PC-9 (cell line): ENCODE results near the gene PCP2. TPM values are rescaled to one million over a fixed set of nuclear protein-coding genes. Genes with fewer than 3 reads are reported as not detected.

Source experiments
- BruUV-seq: library from RNA; stranded (reverse); fragments of 400-500 nt; replicated peaks from 2 replicates; lab custom pipeline; 2021; lab: Mats Ljungman, UMichigan
- CTCF ChIA-PET: fragments of 300-600 bp; sonication (Branson Sonifier 250); formaldehyde crosslinking; loops from one replicate; lab custom pipeline; 2022; ENCODE audit warnings: antibody characterized with exemption; lab: Charles Lee
- POLR2A ChIA-PET: fragments of 300-600 bp; sonication (Branson Sonifier 250); formaldehyde crosslinking; loops from one replicate; lab custom pipeline; 2022; ENCODE audit warnings: antibody characterized with exemption; ENCODE audit not compliant: unreplicated experiment; lab: Charles Lee
- DNase-seq, 2 experiments: peaks; one replicate each; pipeline versions ENCODE4 v3.0.0 to v3.0.0-alpha.2; 2015 to 2022; ENCODE audit warnings: mixed read lengths in 1 of 2
- H2AFZ ChIP-seq: fragments of 200-600 bp; sonication (generic); 2 replicates; pipeline ENCODE4 v1.8.1; 2017; ENCODE audit warnings: antibody characterized with exemption
- H3F3A ChIP-seq: fragments of 200-600 bp; sonication (generic); 2 replicates; pipeline ENCODE4 v1.8.1; 2017; ENCODE audit warnings: antibody characterized with exemption, mild to moderate bottlenecking, low read depth; ENCODE audit not compliant: insufficient read depth
- H3K27ac ChIP-seq: fragments of 200-600 bp; sonication (generic); 2 replicates; pipeline ENCODE4 v1.6.1; 2016; ENCODE audit warnings: mixed run types
- H3K27me3 ChIP-seq: fragments of 200-600 bp; sonication (generic); 2 replicates; pipeline ENCODE4 v1.6.1; 2016; ENCODE audit warnings: low read depth, mixed run types; ENCODE audit not compliant: insufficient read depth
- H3K36me3 ChIP-seq: fragments of 200-600 bp; sonication (generic); 2 replicates; pipeline ENCODE4 v1.6.1; 2016; ENCODE audit warnings: low read depth, mixed run types
- H3K4me1 ChIP-seq: fragments of 200-600 bp; sonication (generic); replicated peaks from 2 replicates; pipeline ENCODE4 v1.6.1; 2016; ENCODE audit warnings: mixed run types; ENCODE audit not compliant: insufficient read depth
- H3K4me2 ChIP-seq: fragments of 200-600 bp; sonication (generic); 2 replicates; pipeline ENCODE4 v1.6.1; 2017; ENCODE audit warnings: mixed run types
- H3K4me3 ChIP-seq: fragments of 200-600 bp; sonication (generic); 2 replicates; pipeline ENCODE4 v1.6.1; 2016; ENCODE audit warnings: mixed run types
- H3K79me2 ChIP-seq: fragments of 200-600 bp; sonication (generic); 2 replicates; pipeline ENCODE4 v1.6.1; 2017; ENCODE audit warnings: low read depth, mixed run types
- H3K9me2 ChIP-seq: fragments of 200-600 bp; sonication (generic); 2 replicates; pipeline ENCODE4 v1.8.1; 2017; ENCODE audit warnings: mild to moderate bottlenecking; ENCODE audit not compliant: insufficient read depth
- H3K9me3 ChIP-seq: fragments of 200-600 bp; sonication (generic); 2 replicates; pipeline ENCODE4 v1.8.1; 2016; ENCODE audit warnings: low read depth; ENCODE audit not compliant: insufficient read depth
- H4K20me1 ChIP-seq: fragments of 200-600 bp; sonication (generic); 2 replicates; pipeline ENCODE4 v1.8.1; 2017; ENCODE audit not compliant: insufficient read depth
- EZH2 ChIP-seq: fragments of 200-600 bp; sonication (generic); IDR thresholded peaks from 2 replicates; pipeline ENCODE4 v1.8.0; 2017; ENCODE audit warnings: antibody characterized with exemption, low read depth
- intact Hi-C: fragments of 100-400 bp; cut with micrococcal nuclease; formaldehyde crosslinking; loops from one replicate; pipeline ENCODE4 v1.10.0; 2022; ENCODE audit not compliant: unreplicated experiment
- total RNA-seq: library from RNA; stranded (reverse); gene quantifications from 2 replicates; pipeline ENCODE4 v1.2.3, GENCODE V29; 2021
- TF ChIP-seq, protein P1 (sequence below): fragments of 200-600 bp; sonication (generic); conservative IDR thresholded peaks from 2 replicates; pipeline ENCODE4 v1.6.1; 2017; ENCODE audit warnings: mixed run types, antibody characterized with exemption, mild to moderate bottlenecking, moderate library complexity

The PCP2 gene
- total RNA-seq, 1 experiment from 2014 or later: 0.92 TPM

GRCh38 chr19:7670790-7671189, 37.3 kb upstream of the PCP2 start:
- Histone ChIP-seq H3K36me3 (no peaks in the 10 kb centered on the region), H3K9me2 (no peaks in the 10 kb centered on the region), H3K27me3 (peaks cover 76% of the 10 kb centered on the region), H4K20me1 (no peaks in the 10 kb centered on the region), H2AFZ (no peak overlapping the region), H3K79me2 (no peaks in the 10 kb centered on the region), H3K4me2 (no peak overlapping the region), H3K4me1 (peaks cover 8% of the 10 kb centered on the region; the same call in 1 of the 2 replicates), H3K27ac (no peak overlapping the region), H3K9me3 (0 out of 2 replicates have a peak, but pooled peaks cover 3% of the 10 kb centered on the region), H3F3A (no peaks in the 10 kb centered on the region), H3K4me3 (no peak overlapping the region)
- TF ChIP-seq, protein P1, sequence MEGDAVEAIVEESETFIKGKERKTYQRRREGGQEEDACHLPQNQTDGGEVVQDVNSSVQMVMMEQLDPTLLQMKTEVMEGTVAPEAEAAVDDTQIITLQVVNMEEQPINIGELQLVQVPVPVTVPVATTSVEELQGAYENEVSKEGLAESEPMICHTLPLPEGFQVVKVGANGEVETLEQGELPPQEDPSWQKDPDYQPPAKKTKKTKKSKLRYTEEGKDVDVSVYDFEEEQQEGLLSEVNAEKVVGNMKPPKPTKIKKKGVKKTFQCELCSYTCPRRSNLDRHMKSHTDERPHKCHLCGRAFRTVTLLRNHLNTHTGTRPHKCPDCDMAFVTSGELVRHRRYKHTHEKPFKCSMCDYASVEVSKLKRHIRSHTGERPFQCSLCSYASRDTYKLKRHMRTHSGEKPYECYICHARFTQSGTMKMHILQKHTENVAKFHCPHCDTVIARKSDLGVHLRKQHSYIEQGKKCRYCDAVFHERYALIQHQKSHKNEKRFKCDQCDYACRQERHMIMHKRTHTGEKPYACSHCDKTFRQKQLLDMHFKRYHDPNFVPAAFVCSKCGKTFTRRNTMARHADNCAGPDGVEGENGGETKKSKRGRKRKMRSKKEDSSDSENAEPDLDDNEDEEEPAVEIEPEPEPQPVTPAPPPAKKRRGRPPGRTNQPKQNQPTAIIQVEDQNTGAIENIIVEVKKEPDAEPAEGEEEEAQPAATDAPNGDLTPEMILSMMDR: no peak
- no peak for TF ChIP-seq EZH2
- POLR2A ChIA-PET: no interaction called here
- CTCF ChIA-PET: interaction anchor here (0.8 kb wide), 1 partner anchor 266 kb away, joined by 3 read pairs; no protein-coding TSS in a partner anchor
- no peak for DNase-seq
- no TSS peak for BruUV-seq
- intact Hi-C loops: loop anchor here (10.0 kb wide), 2 partner anchors 254 to 316 kb away; partner anchors contain the start of genes CTXN1 and SNAPC2

DNA sequence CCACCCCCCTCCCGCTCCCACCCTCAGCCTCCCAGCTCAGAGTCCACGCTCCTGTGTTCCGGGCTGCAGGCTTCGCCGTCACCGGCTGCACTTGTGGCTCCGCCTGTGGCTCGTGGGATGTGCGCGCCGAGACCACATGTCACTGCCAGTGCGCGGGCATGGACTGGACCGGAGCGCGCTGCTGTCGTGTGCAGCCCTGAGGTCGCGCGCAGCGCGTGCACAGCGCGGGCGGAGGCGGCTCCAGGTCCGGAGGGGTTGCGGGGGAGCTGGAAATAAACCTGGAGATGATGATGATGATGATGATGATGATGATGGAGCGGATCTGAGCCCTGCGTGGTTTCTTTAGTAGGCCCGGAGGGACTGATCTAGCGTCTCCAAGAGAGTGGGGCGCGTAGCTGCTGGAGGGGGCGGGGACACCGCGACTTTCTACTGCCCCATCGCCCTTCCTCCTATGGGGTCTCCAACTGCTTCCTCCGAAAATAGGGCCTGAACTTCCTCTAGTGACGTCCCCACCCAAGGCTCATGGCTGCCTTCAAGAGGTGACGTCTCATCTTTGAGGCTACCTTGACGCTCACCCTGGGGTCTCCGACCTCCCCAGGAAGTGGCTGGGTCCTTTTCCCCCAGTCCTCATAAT, 36.7 kb upstream of the PCP2 start:
- Histone ChIP-seq H3K27me3 (peaks cover 72% of the 10 kb centered on the region), H3K27ac (no peak overlapping the region), H3F3A (no peaks in the 10 kb centered on the region), H4K20me1 (no peaks in the 10 kb centered on the region), H3K36me3 (no peaks in the 10 kb centered on the region), H3K9me2 (no peaks in the 10 kb centered on the region), H3K4me3 (no peak overlapping the region), H3K4me2 (no peak overlapping the region), H3K4me1 (peaks cover 8% of the 10 kb centered on the region; the same call in 1 of the 2 replicates), H2AFZ (no peak overlapping the region), H3K79me2 (no peaks in the 10 kb centered on the region), H3K9me3 (0 out of 2 replicates have a peak, but pooled peaks cover 3% of the 10 kb centered on the region)
- ChIA-PET POLR2A (no interaction called here), CTCF (interaction anchor here (0.8 kb wide), 1 partner anchor 266 kb away, joined by 3 read pairs; no protein-coding TSS in a partner anchor)
- intact Hi-C loops: loop anchor here (10.0 kb wide), 2 partner anchors 255 to 315 kb away; partner anchors contain the start of genes CTXN1 and SNAPC2
- BruUV-seq: no TSS peak
- no peak for TF ChIP-seq EZH2
- TF ChIP-seq, protein P1: no peak
- DNase-seq: no peak

DNA sequence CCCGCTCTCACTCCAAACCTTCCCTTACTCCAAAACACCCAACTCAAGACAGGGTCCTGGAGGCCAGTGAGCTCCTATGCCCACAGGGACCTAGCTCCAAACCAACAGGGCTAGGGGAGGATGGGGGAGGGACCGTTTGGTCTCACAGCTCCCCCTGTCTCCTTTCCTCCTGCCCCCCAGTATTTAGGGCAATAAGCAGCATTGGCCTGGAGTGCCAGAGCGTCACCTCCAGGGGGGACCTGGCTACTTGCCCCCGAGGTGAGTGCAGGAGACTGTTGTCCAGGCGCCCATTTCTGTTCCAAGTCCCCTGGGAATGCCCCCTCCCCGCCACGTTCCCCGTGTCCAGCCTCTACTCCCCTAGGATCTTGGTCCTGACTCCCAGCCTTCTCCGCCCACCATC, 36.1 kb upstream of the PCP2 start:
- BruUV-seq: no TSS peak

More for the DNA sequence above, 36.1 kb upstream of the PCP2 start:
- H3K9me2 ChIP-seq: no peaks in the 10 kb centered on the region
- no peaks in the 10 kb centered on the region for H3K36me3 ChIP-seq
- no peak overlapping the region for H3K4me2 ChIP-seq
- no peak overlapping the region for H2AFZ ChIP-seq
- intact Hi-C loops: loop anchor here (10.0 kb wide), 2 partner anchors 255 to 315 kb away; partner anchors contain the start of genes CTXN1 and SNAPC2
- H3K79me2 ChIP-seq: no peaks in the 10 kb centered on the region
- ChIA-PET CTCF (interaction anchor here (0.6 kb wide), 1 partner anchor 101 kb away, joined by 3 read pairs; no protein-coding TSS in a partner anchor), POLR2A (no interaction called here)
- H3K4me1 ChIP-seq: peaks cover 8% of the 10 kb centered on the region; the same call in 1 of the 2 replicates
- H3K4me3 ChIP-seq: no peak overlapping the region
- peaks cover 69% of the 10 kb centered on the region for H3K27me3 ChIP-seq
- H3K9me3 ChIP-seq: 0 out of 2 replicates have a peak, but pooled peaks cover 3% of the 10 kb centered on the region
- TF ChIP-seq, protein P1: no peak
- no peak for TF ChIP-seq EZH2
- no peaks in the 10 kb centered on the region for H3F3A ChIP-seq
- H3K27ac ChIP-seq: no peak overlapping the region
- H4K20me1 ChIP-seq: no peaks in the 10 kb centered on the region
- DNase-seq: no peak
